IMR-90 (cell line): ENCODE measurements around the gene MLYCD. TPM values are rescaled to one million over a fixed set of nuclear protein-coding genes. Genes with fewer than 3 reads are reported as not detected.

ENCODE experiments used
- ATAC-seq: fragments of 200-7000 bp; cut with Tn5 transposase; 2 replicates; pipeline ENCODE4 v1.9.1; 2020; ENCODE audit warnings: low read depth, mild to moderate bottlenecking, moderate library complexity
- BruUV-seq: library from RNA; stranded (reverse); fragments of 400-500 nt; replicated peaks from 2 replicates; lab custom pipeline; 2021; lab: Mats Ljungman, UMichigan
- CTCF ChIA-PET: fragments of 300-600 bp; formaldehyde crosslinking; extraction: SDS; loops from one replicate; lab custom pipeline; 2021; ENCODE audit warnings: antibody characterized with exemption; lab: Yijun Ruan, JAX
- POLR2A ChIA-PET: fragments of 300-600 bp; sonication (Branson Sonifier 250); formaldehyde crosslinking; loops from one replicate; lab custom pipeline; 2022; ENCODE audit warnings: antibody characterized with exemption; ENCODE audit not compliant: unreplicated experiment; lab: Charles Lee
- DNase-seq: peaks from one replicate; pipeline ENCODE4 v3.0.0; 2013
- H2AFZ ChIP-seq: replicated peaks from 2 replicates; pipeline ENCODE3; 2013; ENCODE audit warnings: low read length, mild to moderate bottlenecking; ENCODE audit not compliant: poor library complexity
- H2AK5ac ChIP-seq: 2 replicates; pipeline ENCODE4 v1.6.1; 2013; ENCODE audit warnings: low read depth, low read length, inconsistent platforms
- H2AK9ac ChIP-seq: replicated peaks from 2 replicates; pipeline ENCODE3; 2013; ENCODE audit warnings: mild to moderate bottlenecking, low read depth, low read length, moderate library complexity; ENCODE audit not compliant: poor library complexity
- H2BK120ac ChIP-seq: 2 replicates; pipeline ENCODE4 v1.6.1; 2013; ENCODE audit warnings: low read depth, low read length, inconsistent platforms
- H2BK15ac ChIP-seq: 3 replicates; pipeline ENCODE4 v1.6.1; 2013; ENCODE audit warnings: low read depth, low read length, inconsistent platforms
- H2BK20ac ChIP-seq: 2 replicates; pipeline ENCODE4 v1.6.1; 2013; ENCODE audit warnings: low read depth, mild to moderate bottlenecking, inconsistent platforms, low read length, moderate library complexity
- H2BK5ac ChIP-seq: 2 replicates; pipeline ENCODE4 v1.6.1; 2013; ENCODE audit warnings: mild to moderate bottlenecking, low read depth, low read length, inconsistent platforms; ENCODE audit not compliant: poor library complexity, severe bottlenecking
- H3K14ac ChIP-seq: replicated peaks from 2 replicates; pipeline ENCODE4 v1.6.1; 2013; ENCODE audit warnings: low read depth, low read length, inconsistent platforms
- H3K18ac ChIP-seq: 2 replicates; pipeline ENCODE4 v1.6.1; 2013; ENCODE audit warnings: low read depth, low read length, control low read depth
- H3K23ac ChIP-seq: 2 replicates; pipeline ENCODE4 v1.6.1; 2013; ENCODE audit warnings: low read depth, low read length, inconsistent platforms
- H3K27ac ChIP-seq: 2 replicates; pipeline ENCODE4 v1.5.1; 2013; ENCODE audit warnings: mild to moderate bottlenecking, control low read depth, low read length; ENCODE audit not compliant: insufficient read depth
- H3K27me3 ChIP-seq: 2 replicates; pipeline ENCODE4 v1.6.1; 2013; ENCODE audit warnings: low read length; ENCODE audit not compliant: control insufficient read depth, insufficient read depth
- H3K36me3 ChIP-seq: 2 replicates; pipeline ENCODE4 v1.6.1; 2013; ENCODE audit warnings: low read length, mixed read lengths; ENCODE audit not compliant: control insufficient read depth, insufficient read depth
- H3K4ac ChIP-seq: 2 replicates; pipeline ENCODE4 v1.6.1; 2013; ENCODE audit warnings: low read depth, low read length, inconsistent platforms
- H3K4me1 ChIP-seq: 2 replicates; pipeline ENCODE4 v1.6.1; 2013; ENCODE audit warnings: low read length, mixed read lengths; ENCODE audit not compliant: control insufficient read depth, insufficient read depth
- H3K4me2 ChIP-seq: 2 replicates; pipeline ENCODE4 v1.6.1; 2013; ENCODE audit warnings: low read depth, mild to moderate bottlenecking, control low read depth, low read length, moderate library complexity
- H3K4me3 ChIP-seq: 2 replicates; pipeline ENCODE4 v1.5.1; 2013; ENCODE audit warnings: low read depth, mild to moderate bottlenecking, control low read depth, low read length, moderate library complexity; ENCODE audit not compliant: insufficient read depth
- H3K56ac ChIP-seq: 2 replicates; pipeline ENCODE4 v1.6.1; 2013; ENCODE audit warnings: low read length, inconsistent platforms; ENCODE audit not compliant: insufficient read depth; ENCODE audit errors: extremely low read depth
- H3K79me1 ChIP-seq, 2 experiments: 2 replicates each; pipeline ENCODE4 v1.6.1; 2013; ENCODE audit warnings: low read length in 2 of 2, inconsistent platforms in 1 of 2, low read depth in 1 of 2
- H3K9ac ChIP-seq: 2 replicates; pipeline ENCODE4 v1.6.1; 2013; ENCODE audit warnings: low read depth, low read length, control low read depth
- H3K9me1 ChIP-seq: 2 replicates; pipeline ENCODE4 v1.6.1; 2013; ENCODE audit warnings: low read length, inconsistent platforms; ENCODE audit not compliant: insufficient read depth
- H3K9me3 ChIP-seq: 2 replicates; pipeline ENCODE4 v1.6.1; 2013; ENCODE audit warnings: low read length; ENCODE audit not compliant: control insufficient read depth, insufficient read depth
- H4K20me1 ChIP-seq: 2 replicates; pipeline ENCODE4 v1.6.1; 2013; ENCODE audit warnings: low read length, inconsistent platforms; ENCODE audit not compliant: insufficient read depth
- H4K5ac ChIP-seq: 2 replicates; pipeline ENCODE4 v1.6.1; 2013; ENCODE audit warnings: mild to moderate bottlenecking, low read depth, low read length, control low read depth
- H4K8ac ChIP-seq, 2 experiments: 2 replicates each; pipeline ENCODE4 v1.6.1; 2013; ENCODE audit warnings: low read depth in 2 of 2, low read length in 2 of 2, control low read depth in 1 of 2, inconsistent platforms in 1 of 2
- H4K91ac ChIP-seq: 2 replicates; pipeline ENCODE4 v1.6.1; 2013; ENCODE audit warnings: low read depth, low read length, inconsistent platforms; ENCODE audit not compliant: insufficient read depth
- BHLHE40 ChIP-seq: fragments of 150-350 bp; IDR thresholded peaks from 2 replicates; pipeline ENCODE4 v1.6.1; 2016; ENCODE audit warnings: mild to moderate bottlenecking, low read depth, low read length
- CEBPB ChIP-seq: IDR thresholded peaks from 2 replicates; pipeline ENCODE4 v1.6.1; 2012; ENCODE audit warnings: low read depth, low read length, improper control_type of control experiment
- CHD1 ChIP-seq: IDR thresholded peaks from 2 replicates; pipeline ENCODE4 v1.6.1; 2012; ENCODE audit warnings: low read depth, low read length, improper control_type of control experiment
- CTCF ChIP-seq: conservative IDR thresholded peaks from 2 replicates; pipeline ENCODE4 v1.5.1; 2012; ENCODE audit warnings: mild to moderate bottlenecking, low read depth, low read length, improper control_type of control experiment
- FOS ChIP-seq: fragments of 150-350 bp; IDR thresholded peaks from 2 replicates; pipeline ENCODE4 v1.6.1; 2016; ENCODE audit warnings: low read depth, low read length
- MAFK ChIP-seq: IDR thresholded peaks from 2 replicates; pipeline ENCODE4 v1.6.1; 2012; ENCODE audit warnings: low read depth, low read length, improper control_type of control experiment
- MAZ ChIP-seq: IDR thresholded peaks from 2 replicates; pipeline ENCODE4 v1.6.1; 2012; ENCODE audit warnings: low read depth, mild to moderate bottlenecking, low read length, improper control_type of control experiment, moderate library complexity, borderline replicate concordance
- MXI1 ChIP-seq: IDR thresholded peaks from 2 replicates; pipeline ENCODE4 v1.6.1; 2012; ENCODE audit warnings: low read depth, mild to moderate bottlenecking, low read length, moderate library complexity, borderline replicate concordance
- NFE2L2 ChIP-seq: fragments of 150-350 bp; IDR thresholded peaks from 2 replicates; pipeline ENCODE4 v1.6.1; 2016; ENCODE audit warnings: low read depth, mild to moderate bottlenecking, low read length
- POLR2A ChIP-seq: IDR thresholded peaks from 2 replicates; pipeline ENCODE4 v1.6.1; 2012; ENCODE audit warnings: mild to moderate bottlenecking, low read depth, low read length
- RAD21 ChIP-seq: IDR thresholded peaks from 2 replicates; pipeline ENCODE4 v1.6.1; 2012; ENCODE audit warnings: low read length, improper control_type of control experiment
- RFX5 ChIP-seq: IDR thresholded peaks from 2 replicates; pipeline ENCODE4 v1.8.0; 2012; ENCODE audit warnings: low read depth, mild to moderate bottlenecking, low read length, moderate library complexity
- SMC3 ChIP-seq: fragments of 150-350 bp; IDR thresholded peaks from 2 replicates; pipeline ENCODE4 v1.6.1; 2016; ENCODE audit warnings: low read depth, mild to moderate bottlenecking, antibody characterized with exemption, low read length, moderate library complexity
- USF2 ChIP-seq: fragments of 150-350 bp; IDR thresholded peaks from 2 replicates; pipeline ENCODE4 v1.6.1; 2017; ENCODE audit warnings: mild to moderate bottlenecking, antibody characterized with exemption, low read length, low read depth
- WGBS, 2 experiments: methylation state at CpG; one replicate each; pipeline versions ENCODE4 v1.1.5 to v1.1.7; 2013; ENCODE audit warnings: missing lambda C conversion rate in 2 of 2; ENCODE audit not compliant: insufficient read length in 1 of 2; ENCODE audit errors: extremely low coverage in 2 of 2; 5-methylcytosine and 5-hydroxymethylcytosine counted together
- dilution Hi-C: fragments of 300-500 bp; cut with HindIII; formaldehyde crosslinking; loops from one replicate; pipeline ENCODE4 v1.14.3; 2018; ENCODE audit warnings: low sequenced_read_pairs; ENCODE audit not compliant: unreplicated experiment
- in situ Hi-C: fragments of 300-500 bp; cut with MboI; formaldehyde crosslinking; loops from 3 replicates; pipeline ENCODE4 v1.14.3; 2019; ENCODE audit warnings: low sequenced_read_pairs, inconsistent platforms, mixed read lengths
- intact Hi-C: fragments of 100-400 bp; cut with micrococcal nuclease; formaldehyde crosslinking; loops from 2 replicates; pipeline ENCODE4 v1.10.0; 2022
- polyA plus RNA-seq, 3 experiments: library from polyadenylated mRNA; depleted of rRNA; stranded (reverse); fragments of >200 nt; gene quantifications; 2 replicates each; pipeline ENCODE4 v1.2.3, GENCODE V29; 2012; ENCODE audit warnings: low replicate concordance in 1 of 3
- total RNA-seq: library from RNA; depleted of rRNA; stranded (reverse); fragments of >200 nt; gene quantifications from 2 replicates; pipeline ENCODE4 v1.2.3, GENCODE V29; 2012

Gene MLYCD
- total and polyA plus RNA-seq, 2 of the 4 experiments (the other 2 are of a cell fraction): 1.9 to 2.7 TPM

- Histone ChIP-seq H3K56ac (no peak overlapping the region), H3K4me3 (peak overlapping the region; percentile 94), H4K91ac (no peak overlapping the region), H2BK20ac (no peak overlapping the region), H3K9me3 (no peaks in the 10 kb centered on the region), H2AK5ac (no peak overlapping the region), H3K23ac (peak overlapping the region; percentile 84), H2BK120ac (no peak overlapping the region), H2BK5ac (no peak overlapping the region), H3K9me1 (peaks cover 15% of the 10 kb centered on the region), H3K4ac (0 out of 2 replicates have a peak overlapping the region, but pooled peaks have one; percentile 70), H4K20me1 (peaks cover 20% of the 10 kb centered on the region; the same call in 1 of the 2 replicates), H3K27ac (no peak overlapping the region), H3K18ac (no peak overlapping the region), H4K8ac (peak overlapping the region in 1 of 2 experiments; percentile 54; a peak in 1 of 4 replicates), H3K14ac (peak overlapping the region; percentile 68; the same call in 1 of the 2 replicates), H2BK15ac (no peak overlapping the region), H3K4me1 (peaks cover 5% of the 10 kb centered on the region), H3K79me1 (peaks cover 29 to 36% of the 10 kb centered on the region in 2 experiments), H2AK9ac (no peak overlapping the region), H3K4me2 (peak overlapping the region; percentile 83), H3K36me3 (no peaks in the 10 kb centered on the region), H4K5ac (no peak overlapping the region), H3K27me3 (no peaks in the 10 kb centered on the region), H2AFZ (no peak overlapping the region), H3K9ac (peak overlapping the region; percentile 7)
- dilution Hi-C loops (no loop called here), intact Hi-C loops (no loop called here), in situ Hi-C loops (no loop called here)
- CTCF ChIA-PET: no interaction called here
- ATAC-seq: no peak
- POLR2A ChIA-PET: no interaction called here
- TF ChIP-seq RFX5 (no peak), CEBPB (no peak), SMC3 (no peak), FOS (no peak), MAZ (no peak), NFE2L2 (no peak), USF2 (no peak), MXI1 (no peak), MAFK (no peak), POLR2A (no peak), CHD1 (no peak), BHLHE40 (no peak), RAD21 (no peak), CTCF (no peak)
- DNase-seq: no peak
- WGBS, 2 experiments: no CpG with 5 or more reads among the region's 3 CpGs
- BruUV-seq: no TSS peak
Measured at GRCh38 chr16:83899978-83900377, 1.1 kb downstream of the MLYCD start.
